Stimulated activated naive CD8-positive, alpha-beta T cell treated with anti-CD3 and anti-CD28 coated beads, Interleukin-15, Interleukin-2, amounts not matched to agents 100 ng/mL and 50 ng/mL, for 24 hours (primary cell): ENCODE measurements around the gene LRP2.

ENCODE experiments used
- H3K27ac Mint-ChIP-seq: one replicate; pipeline ENCODE4 v1.8.0; 2021; ENCODE audit warnings: mild to moderate bottlenecking, mixed read lengths
- H3K27me3 Mint-ChIP-seq: one replicate; pipeline ENCODE4 v1.8.0; 2021; ENCODE audit warnings: mixed read lengths
- H3K36me3 Mint-ChIP-seq: one replicate; pipeline ENCODE4 v1.8.0; 2021; ENCODE audit warnings: low read depth, mixed read lengths
- H3K4me1 Mint-ChIP-seq: one replicate; pipeline ENCODE4 v1.8.0; 2021; ENCODE audit warnings: low read depth, mixed read lengths
- H3K4me3 Mint-ChIP-seq: one replicate; pipeline ENCODE4 v1.8.0; 2021; ENCODE audit warnings: mild to moderate bottlenecking, mixed read lengths
- H3K9me3 Mint-ChIP-seq: one replicate; pipeline ENCODE4 v1.8.0; 2021; ENCODE audit warnings: mixed read lengths

Gene LRP2

DNA sequence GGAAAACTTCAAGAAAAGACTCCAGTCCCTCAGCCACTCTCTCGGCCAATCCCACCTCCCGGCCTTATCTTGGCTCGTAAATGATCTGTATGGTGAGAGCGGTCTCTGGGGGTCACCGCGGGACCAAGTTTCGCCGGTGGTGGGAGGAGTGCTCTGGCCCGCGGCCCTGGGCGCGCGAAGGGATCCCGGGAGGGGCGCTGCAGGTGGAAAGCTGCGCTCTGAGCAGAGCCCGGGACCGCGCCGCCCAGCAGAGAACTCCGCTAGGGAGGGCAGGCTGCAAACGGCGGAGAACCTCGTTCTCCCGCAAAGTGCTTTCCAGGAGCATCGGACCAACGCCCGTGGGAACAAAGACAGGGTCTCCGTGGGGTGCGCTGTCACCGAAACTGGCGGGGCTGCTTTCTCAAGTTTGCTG, 622 bp downstream of the LRP2 start:
- H3K27me3 Mint-ChIP-seq = peaks cover 66% of the 10 kb centered on the region
- H3K4me3 Mint-ChIP-seq = peak overlapping the region; percentile 47
- H3K27ac Mint-ChIP-seq = no peak overlapping the region

DNA sequence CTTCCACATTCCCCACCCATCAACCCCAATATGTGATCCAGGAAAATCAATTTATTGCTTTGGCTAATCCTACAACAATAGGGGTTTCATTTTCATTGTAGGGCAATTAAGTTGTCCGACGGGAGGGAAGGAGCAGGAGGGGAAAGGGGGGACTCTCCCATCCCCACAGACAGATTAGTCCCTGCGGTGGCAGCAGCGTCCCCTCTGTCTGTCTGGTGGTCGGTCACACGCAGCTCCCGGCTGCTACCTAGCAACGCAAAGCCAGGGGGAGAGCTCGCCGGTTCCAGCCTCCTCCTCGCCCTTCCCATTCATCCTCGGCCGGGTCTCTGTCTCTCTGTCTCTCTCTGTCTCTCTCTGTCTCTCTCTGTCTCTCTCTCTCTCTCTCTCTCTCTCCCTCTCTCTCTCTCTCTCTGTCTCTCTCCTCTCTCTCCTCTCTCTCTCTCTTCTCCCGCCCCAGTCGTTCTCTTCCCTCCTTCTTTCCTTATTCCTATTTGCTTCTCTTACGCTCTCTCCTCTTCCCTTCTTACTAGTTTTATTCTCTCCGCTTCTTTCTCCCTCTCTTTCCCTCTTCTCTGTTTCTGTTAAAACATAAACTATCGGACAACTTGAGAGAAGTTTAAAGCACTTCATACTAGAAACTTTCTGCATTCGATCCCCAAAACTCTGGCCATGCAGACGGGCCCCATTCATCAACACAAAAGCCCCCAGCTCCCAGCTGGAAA, 1.2 kb downstream of the LRP2 start:
- no peak overlapping the region for H3K27ac Mint-ChIP-seq
- peak overlapping the region; percentile 47 for H3K4me3 Mint-ChIP-seq
- H3K27me3 Mint-ChIP-seq = peaks cover 71% of the 10 kb centered on the region
- H3K9me3 Mint-ChIP-seq = no peaks in the 10 kb centered on the region
- no peaks in the 10 kb centered on the region for H3K36me3 Mint-ChIP-seq
- peaks cover 36% of the 10 kb centered on the region for H3K4me1 Mint-ChIP-seq

More for the DNA sequence above, 622 bp downstream of the LRP2 start:
- peaks cover 36% of the 10 kb centered on the region for H3K4me1 Mint-ChIP-seq
- H3K9me3 Mint-ChIP-seq = no peaks in the 10 kb centered on the region
- H3K36me3 Mint-ChIP-seq = no peaks in the 10 kb centered on the region

DNA sequence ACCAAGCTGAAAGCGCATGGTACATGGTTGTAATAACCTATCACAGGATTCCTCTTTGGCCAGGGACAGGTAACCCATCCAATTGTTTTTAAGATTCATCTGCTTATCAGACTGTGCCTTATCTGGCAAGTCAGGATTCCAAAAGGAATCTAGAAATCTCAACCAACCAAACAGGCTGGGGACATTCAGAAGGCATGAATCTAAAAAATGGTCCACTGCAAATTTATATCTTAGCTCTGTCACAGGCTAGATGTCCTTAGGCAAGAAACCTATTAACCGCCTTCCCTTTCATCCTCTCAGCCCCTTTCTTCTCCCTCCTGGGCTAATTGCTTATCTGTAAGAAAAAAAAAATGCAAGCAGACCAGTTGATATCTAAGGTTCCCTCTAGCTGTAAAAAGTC, 4.3 kb downstream of the LRP2 start:
- Mint-ChIP-seq H3K27me3 (peaks cover 68% of the 10 kb centered on the region), H3K27ac (no peak overlapping the region), H3K4me3 (no peak overlapping the region)

DNA sequence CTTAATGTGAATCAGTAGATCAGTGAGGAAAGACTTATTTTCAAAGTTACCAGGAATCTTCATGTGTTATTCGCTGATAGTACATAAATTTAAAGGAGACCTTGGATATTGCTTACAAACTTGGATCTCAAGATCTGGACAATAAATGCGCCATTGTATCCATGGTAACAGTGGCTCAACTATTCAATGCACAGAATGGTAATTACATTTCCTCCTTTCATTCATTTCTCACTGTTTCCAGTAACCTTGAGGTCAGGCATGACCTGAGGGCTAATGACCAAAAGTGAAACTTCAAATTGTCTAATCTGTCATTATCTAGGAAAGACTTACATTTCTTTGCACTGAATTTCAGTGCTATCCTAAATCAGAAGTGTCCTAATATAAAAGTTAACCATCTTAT, 8.1 kb downstream of the LRP2 start:
- H3K27ac Mint-ChIP-seq = no peak overlapping the region
- no peaks in the 10 kb centered on the region for H3K9me3 Mint-ChIP-seq
- peaks cover 3% of the 10 kb centered on the region for H3K4me1 Mint-ChIP-seq
- no peak overlapping the region for H3K4me3 Mint-ChIP-seq
- H3K27me3 Mint-ChIP-seq = peaks cover 37% of the 10 kb centered on the region
- no peaks in the 10 kb centered on the region for H3K36me3 Mint-ChIP-seq

More for the DNA sequence above, 4.3 kb downstream of the LRP2 start:
- Mint-ChIP-seq H3K4me1 (peaks cover 17% of the 10 kb centered on the region), H3K9me3 (no peaks in the 10 kb centered on the region), H3K36me3 (no peaks in the 10 kb centered on the region)

DNA sequence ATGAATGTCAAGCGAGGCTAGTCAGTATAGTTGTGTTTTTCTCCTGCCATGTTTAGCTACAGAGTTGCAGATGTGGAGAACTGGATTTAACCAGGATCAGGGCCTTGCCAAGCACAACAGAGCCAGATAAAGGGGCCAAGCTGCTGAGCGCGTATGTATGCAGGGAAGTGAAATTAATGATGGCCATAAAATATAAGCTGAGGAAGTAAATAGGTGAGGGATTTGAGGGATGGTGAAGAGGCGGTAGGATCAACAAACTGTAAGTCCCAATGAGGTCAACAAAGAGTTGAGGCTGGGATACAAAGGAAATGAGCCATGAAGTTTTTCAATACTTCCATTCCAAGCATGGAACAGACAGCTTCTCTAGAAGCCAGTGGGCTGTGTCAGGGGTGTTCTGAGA, 10.6 kb downstream of the LRP2 start:
- peaks cover 3% of the 10 kb centered on the region for H3K4me1 Mint-ChIP-seq
- no peaks in the 10 kb centered on the region for H3K9me3 Mint-ChIP-seq
- no peaks in the 10 kb centered on the region for H3K36me3 Mint-ChIP-seq
- H3K27ac Mint-ChIP-seq = no peak overlapping the region
- H3K4me3 Mint-ChIP-seq = no peak overlapping the region
- H3K27me3 Mint-ChIP-seq = peaks cover 18% of the 10 kb centered on the region

DNA sequence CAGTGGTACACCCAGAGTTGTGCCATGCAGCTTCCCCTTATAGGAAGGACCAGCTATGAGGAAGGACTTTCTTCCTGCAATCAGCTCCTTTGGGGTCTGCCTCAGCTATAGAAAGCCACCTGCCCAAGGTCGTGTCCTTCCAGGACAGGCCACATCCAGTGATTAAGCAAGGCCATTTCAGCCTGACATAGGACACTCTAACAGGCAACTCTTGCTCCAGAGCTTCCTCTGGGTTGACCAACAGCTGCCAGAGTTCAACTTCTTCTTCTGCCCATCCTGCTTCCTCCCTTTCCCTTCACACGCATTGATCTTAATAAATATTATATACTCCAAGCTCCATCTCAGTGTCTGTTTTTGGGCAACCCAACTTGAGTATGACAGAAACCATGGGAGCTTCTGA, 12.8 kb downstream of the LRP2 start:
- Mint-ChIP-seq H3K36me3 (no peaks in the 10 kb centered on the region), H3K27ac (no peak overlapping the region), H3K27me3 (peaks cover 4% of the 10 kb centered on the region), H3K9me3 (no peaks in the 10 kb centered on the region), H3K4me3 (no peak overlapping the region), H3K4me1 (peaks cover 3% of the 10 kb centered on the region)

DNA sequence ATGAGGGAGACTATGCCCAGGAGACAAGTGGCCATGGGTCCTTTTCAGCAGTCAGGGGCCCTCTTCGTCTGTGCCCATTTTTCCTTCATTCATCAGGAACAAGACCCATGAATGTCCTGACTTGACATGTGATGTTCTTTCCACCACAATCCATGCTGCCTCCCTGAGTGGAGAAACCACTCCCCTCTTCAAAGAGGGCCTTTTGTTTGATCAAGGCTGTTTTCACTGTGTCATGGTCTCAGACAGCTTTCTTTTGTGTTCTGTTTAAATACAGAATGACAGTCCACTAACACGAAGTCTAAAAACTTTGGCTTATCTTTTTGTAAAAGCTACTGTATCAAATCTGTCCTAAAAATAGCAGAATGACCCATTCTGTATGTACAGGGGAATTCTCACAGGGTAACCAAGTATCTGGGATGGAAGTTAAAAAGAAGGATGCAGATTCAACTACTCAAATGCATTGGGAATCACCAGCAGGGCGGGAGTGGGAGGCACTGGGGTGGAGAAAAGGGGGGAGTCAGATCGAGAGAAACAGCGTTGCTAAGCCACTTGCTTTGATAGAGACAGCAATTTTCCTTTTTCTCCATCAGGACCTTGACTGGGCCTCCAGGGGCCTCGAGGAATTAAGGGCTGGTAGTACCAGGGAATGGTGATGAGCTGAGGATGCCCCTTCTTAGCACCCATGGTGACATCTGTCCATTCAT, 13.9 kb downstream of the LRP2 start:
- Mint-ChIP-seq H3K27me3 (peaks cover 4% of the 10 kb centered on the region), H3K27ac (no peak overlapping the region), H3K9me3 (no peaks in the 10 kb centered on the region), H3K36me3 (no peaks in the 10 kb centered on the region), H3K4me1 (no peaks in the 10 kb centered on the region), H3K4me3 (no peak overlapping the region)

DNA sequence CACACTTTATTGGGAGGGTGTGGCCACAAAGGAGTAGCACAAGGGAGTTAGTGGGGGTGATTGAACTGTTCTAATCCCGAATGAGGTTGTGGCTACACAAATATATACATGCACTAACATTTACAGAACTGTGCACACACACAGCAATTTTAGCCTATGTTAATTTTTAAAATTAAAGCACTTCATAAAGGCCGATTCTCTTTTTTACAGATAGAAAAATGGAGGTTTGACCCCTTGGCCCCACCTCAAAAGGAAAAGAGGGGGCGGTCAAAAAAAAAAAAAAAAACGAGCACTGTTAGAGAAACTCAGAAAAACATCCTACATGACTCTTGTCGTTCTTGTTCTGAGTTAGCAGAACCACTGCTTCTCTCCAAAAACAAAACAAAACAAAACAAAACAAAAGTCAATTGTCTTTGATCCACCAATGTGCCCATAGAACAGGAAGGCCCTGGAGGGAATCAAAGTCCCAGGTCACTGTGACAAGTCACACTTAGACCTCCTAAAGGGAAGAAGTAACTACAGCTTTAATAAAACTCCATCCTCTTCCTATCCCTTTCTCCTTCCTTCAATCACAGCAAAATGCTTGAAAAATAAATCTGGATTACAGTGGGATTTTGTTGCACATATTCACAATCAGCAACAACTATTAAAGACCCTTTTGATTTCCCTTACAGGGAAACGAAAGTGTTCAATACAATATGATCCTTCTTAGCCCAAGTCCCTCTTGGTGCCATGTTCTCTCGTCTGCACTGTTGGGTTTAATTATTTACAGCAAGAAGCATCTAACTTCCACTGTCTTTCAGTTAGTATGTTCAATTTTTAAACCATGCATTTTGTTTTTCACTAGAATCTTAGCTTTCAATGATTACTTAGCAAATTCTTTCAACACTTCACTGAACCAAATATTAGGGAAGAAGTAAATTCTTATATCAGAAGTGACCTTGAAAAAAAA, 16.6 kb downstream of the LRP2 start:
- H3K27me3 Mint-ChIP-seq = peaks cover 8% of the 10 kb centered on the region
- no peaks in the 10 kb centered on the region for H3K4me1 Mint-ChIP-seq
- H3K9me3 Mint-ChIP-seq = no peaks in the 10 kb centered on the region
- no peaks in the 10 kb centered on the region for H3K36me3 Mint-ChIP-seq
- H3K27ac Mint-ChIP-seq = no peak overlapping the region
- H3K4me3 Mint-ChIP-seq = no peak overlapping the region

DNA sequence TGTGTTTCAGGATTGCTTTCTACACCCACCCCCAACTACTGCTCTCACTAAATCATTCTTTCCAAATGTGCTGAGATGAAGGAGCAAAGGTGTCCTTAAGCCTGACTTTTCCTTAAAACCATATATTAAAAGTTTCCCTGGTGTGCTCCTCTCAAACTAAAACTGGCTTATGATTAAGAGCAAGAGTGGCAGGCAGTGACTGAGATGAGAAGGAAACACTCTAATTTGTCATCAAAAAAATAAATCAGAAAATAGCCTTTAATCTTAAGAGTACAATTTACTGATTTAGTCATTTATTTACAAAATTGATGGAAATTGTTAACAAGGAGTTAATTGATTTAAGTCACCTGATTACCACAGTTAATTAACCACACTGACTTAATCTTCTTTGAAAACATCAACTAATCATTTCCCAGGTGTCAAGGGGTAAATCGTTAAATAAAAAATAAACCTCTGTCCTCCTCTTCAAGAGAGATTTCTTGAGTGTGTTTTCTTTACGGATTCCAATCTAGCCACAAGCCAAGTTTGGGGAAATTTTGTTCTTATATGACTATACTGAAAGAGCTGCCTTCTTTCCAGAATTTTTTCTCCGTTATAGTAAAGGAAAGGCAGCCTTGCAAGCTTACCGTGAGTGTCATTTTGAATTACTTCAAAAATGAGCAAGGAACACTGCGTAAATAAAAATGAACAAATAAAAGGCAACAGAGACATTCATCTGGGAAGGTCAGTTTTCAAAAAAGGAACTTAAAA, 17.4 kb downstream of the LRP2 start:
- Mint-ChIP-seq H3K4me3 (no peak overlapping the region), H3K27me3 (peaks cover 12% of the 10 kb centered on the region), H3K27ac (no peak overlapping the region), H3K36me3 (no peaks in the 10 kb centered on the region), H3K9me3 (no peaks in the 10 kb centered on the region), H3K4me1 (no peaks in the 10 kb centered on the region)

DNA sequence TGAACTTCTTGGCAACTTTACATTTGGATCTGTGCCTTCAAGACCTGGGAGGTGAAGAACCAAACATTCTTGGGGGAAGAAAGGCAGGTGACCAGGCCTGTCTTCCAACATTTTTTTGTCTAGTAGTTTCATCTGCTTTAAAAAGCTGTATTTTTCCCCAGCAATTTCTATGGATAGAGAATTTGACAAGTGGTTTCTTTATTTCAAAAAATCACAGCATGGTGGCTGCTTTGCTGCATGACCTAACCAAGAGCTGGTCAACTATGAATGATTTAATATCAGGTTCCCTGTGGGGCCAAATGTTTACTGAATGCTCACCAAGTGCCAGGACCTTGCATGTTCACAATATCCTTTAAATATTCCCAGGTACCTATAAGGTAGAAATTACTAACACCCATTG, 19.1 kb downstream of the LRP2 start:
- no peaks in the 10 kb centered on the region for H3K36me3 Mint-ChIP-seq
- H3K4me3 Mint-ChIP-seq = no peak overlapping the region
- no peaks in the 10 kb centered on the region for H3K9me3 Mint-ChIP-seq
- H3K4me1 Mint-ChIP-seq = no peaks in the 10 kb centered on the region
- H3K27ac Mint-ChIP-seq = no peak overlapping the region
- peaks cover 17% of the 10 kb centered on the region for H3K27me3 Mint-ChIP-seq

DNA sequence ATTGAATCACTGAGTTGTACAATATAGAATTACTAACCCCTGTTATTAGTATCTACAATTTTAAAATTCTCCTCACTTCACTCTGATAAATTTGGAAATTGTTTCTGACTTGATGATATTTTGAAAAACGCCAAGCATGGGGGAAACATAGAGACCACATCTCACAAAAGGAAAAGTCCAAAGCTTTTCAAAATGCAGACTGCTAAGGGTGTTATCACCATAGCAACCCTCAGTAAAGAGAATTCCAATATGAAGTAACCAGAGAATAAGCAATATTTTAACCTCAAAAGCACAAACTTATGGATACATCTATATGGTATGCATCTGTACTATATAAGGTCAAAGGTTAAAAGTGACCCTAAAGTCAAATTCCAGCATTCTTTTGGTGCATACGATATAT, 22.7 kb downstream of the LRP2 start:
- H3K4me1 Mint-ChIP-seq = no peaks in the 10 kb centered on the region
- peaks cover 22% of the 10 kb centered on the region for H3K27me3 Mint-ChIP-seq
- no peak overlapping the region for H3K27ac Mint-ChIP-seq
- H3K36me3 Mint-ChIP-seq = no peaks in the 10 kb centered on the region
- no peak overlapping the region for H3K4me3 Mint-ChIP-seq
- no peaks in the 10 kb centered on the region for H3K9me3 Mint-ChIP-seq

DNA sequence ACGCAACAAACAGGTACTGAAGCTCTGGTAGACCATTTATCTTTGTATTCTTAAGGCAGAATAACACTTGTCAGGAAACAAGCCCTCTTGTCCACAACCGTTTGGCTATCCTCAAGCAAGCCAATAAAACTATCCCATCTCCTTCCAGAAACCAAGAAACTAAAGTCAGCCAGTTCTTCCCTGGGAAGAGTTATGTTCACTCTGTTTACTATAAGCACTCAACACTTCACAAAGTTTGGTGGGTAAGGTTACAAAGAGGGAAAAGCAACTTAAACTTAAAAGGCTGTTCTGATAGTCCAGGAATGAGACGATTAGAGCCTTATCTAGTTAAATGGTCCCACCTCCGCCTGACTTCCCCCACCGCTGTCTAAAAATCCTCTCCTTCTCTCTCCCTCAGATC, 25.6 kb downstream of the LRP2 start:
- peaks cover 25% of the 10 kb centered on the region for H3K27me3 Mint-ChIP-seq
- no peaks in the 10 kb centered on the region for H3K9me3 Mint-ChIP-seq
- no peak overlapping the region for H3K4me3 Mint-ChIP-seq
- H3K36me3 Mint-ChIP-seq = no peaks in the 10 kb centered on the region
- H3K4me1 Mint-ChIP-seq = no peaks in the 10 kb centered on the region
- H3K27ac Mint-ChIP-seq = no peak overlapping the region

DNA sequence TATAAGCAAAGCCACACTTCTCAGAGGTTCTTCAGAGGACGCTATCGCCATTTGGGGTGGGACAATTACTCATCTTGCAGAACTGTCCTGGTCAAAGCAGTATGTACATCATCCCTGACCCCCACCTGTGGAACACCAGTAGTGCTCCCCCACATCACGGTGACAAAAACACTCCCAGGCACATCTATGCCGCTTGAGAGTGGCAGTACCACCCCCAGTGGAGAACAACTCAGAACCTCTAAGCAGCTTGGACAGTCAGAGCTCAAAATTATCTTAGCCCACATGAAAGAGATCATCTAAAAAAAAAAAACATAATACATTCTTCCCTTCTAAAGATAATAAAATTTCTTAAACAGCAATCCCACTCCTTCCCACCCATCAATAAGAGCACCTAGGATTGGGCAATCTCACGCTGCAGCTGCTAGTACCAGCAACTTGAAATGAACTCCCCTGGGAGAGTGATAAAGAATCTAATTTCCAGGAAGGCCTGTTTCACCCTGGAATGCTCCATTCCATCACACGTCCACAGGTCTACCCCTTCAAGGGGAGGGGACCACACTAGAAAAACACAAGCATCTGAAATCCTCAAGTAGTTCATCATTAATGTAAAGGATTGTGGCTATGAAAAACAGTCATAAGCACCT, 31.7 kb downstream of the LRP2 start:
- Mint-ChIP-seq H3K4me1 (no peaks in the 10 kb centered on the region), H3K27ac (no peak overlapping the region), H3K9me3 (no peaks in the 10 kb centered on the region), H3K4me3 (no peak overlapping the region), H3K27me3 (peaks cover 10% of the 10 kb centered on the region), H3K36me3 (no peaks in the 10 kb centered on the region)
